ENCODE measurements around the gene GASK1A. TPM values are rescaled to one million over a fixed set of nuclear protein-coding genes. Genes with fewer than 3 reads are reported as not detected.

Gene GASK1A
- total RNA-seq, 1 donor from 2014 or later: 0.09 TPM

DNA sequence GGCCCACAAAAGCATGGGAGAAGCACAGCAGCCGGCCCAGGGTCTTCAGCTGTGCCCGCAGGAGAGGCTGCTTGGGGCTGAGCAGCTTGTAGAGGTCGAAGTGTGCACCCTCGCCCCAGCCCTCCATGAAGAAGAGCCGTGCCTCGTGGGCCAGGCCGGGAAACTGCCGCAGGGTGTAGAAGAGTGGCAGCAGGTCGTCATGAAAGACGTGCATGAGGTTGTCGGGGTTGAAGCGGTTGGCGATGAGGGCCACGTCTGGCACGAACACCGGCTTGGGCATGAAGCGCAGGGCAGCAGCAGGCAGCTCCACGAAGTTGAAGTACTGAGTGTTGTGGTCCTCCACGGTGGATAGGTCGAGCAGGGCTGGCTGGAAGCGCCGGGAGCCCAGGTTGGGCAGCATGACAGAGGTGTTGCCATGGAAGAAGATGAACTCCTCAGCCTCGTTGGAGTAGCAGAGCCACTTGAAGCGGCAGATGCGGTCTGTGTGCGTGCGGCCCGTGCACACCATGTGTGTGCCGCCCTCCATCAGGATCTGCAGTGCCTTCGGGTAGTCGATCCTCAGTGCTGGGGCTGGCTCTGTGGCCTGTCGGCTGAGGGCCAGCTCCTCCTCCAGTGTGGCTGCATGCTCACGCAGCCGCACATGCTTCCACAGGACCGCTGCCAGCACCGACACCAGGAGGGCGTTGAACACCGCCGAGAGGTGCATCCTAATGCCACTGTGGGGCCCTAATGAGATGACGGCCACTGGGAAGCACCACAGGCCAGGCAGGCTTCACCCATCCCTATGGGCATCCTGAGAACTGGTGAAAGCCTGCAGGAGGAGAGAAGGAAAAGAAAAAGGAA lies 101.8 kb downstream of the GASK1A start:
- DNase-seq (ENCODE audit: low read depth): no peak
- Histone ChIP-seq H3K36me3 (ENCODE audit: insufficient read depth, low read length) (no peaks in the 10 kb centered on the region), H3K79me2 (ENCODE audit: insufficient read depth, low read length) (no peaks in the 10 kb centered on the region), H3K9ac (ENCODE audit: low read length) (no peak overlapping the region), H3K27me3 (ENCODE audit: insufficient read depth, low read length) (no peaks in the 10 kb centered on the region), H3K4me3 (ENCODE audit: insufficient read depth, low read depth, low read length) (no peak overlapping the region), H3K4me1 (ENCODE audit: insufficient read depth, low read length) (no peaks in the 10 kb centered on the region), H4K20me1 (ENCODE audit: insufficient read depth, low read length) (no peaks in the 10 kb centered on the region), H2AFZ (ENCODE audit: low read depth, low read length) (no peak overlapping the region), H3K27ac (ENCODE audit: low read depth, low read length) (no peak overlapping the region), H3K4me2 (ENCODE audit: low read length) (no peak overlapping the region), H3K9me3 (ENCODE audit: insufficient read depth, low read depth, low read length) (no peaks in the 10 kb centered on the region)
- FAIRE-seq: no peak
- Mint-ChIP-seq H3K4me3 (ENCODE audit: unreplicated experiment) (no peak overlapping the region), H3K36me3 (ENCODE audit: low read depth, unreplicated experiment) (peaks cover 30% of the 10 kb centered on the region), H3K9me3 (ENCODE audit: unreplicated experiment) (peaks cover 5% of the 10 kb centered on the region), H3K27ac (ENCODE audit: unreplicated experiment) (no peak overlapping the region), H3K4me1 (ENCODE audit: low read depth, unreplicated experiment) (peaks cover 9% of the 10 kb centered on the region), H3K27me3 (ENCODE audit: low read depth, unreplicated experiment) (no peaks in the 10 kb centered on the region)
- TF ChIP-seq, protein P1, sequence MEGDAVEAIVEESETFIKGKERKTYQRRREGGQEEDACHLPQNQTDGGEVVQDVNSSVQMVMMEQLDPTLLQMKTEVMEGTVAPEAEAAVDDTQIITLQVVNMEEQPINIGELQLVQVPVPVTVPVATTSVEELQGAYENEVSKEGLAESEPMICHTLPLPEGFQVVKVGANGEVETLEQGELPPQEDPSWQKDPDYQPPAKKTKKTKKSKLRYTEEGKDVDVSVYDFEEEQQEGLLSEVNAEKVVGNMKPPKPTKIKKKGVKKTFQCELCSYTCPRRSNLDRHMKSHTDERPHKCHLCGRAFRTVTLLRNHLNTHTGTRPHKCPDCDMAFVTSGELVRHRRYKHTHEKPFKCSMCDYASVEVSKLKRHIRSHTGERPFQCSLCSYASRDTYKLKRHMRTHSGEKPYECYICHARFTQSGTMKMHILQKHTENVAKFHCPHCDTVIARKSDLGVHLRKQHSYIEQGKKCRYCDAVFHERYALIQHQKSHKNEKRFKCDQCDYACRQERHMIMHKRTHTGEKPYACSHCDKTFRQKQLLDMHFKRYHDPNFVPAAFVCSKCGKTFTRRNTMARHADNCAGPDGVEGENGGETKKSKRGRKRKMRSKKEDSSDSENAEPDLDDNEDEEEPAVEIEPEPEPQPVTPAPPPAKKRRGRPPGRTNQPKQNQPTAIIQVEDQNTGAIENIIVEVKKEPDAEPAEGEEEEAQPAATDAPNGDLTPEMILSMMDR (IDR thresholded peaks at IDR 0.05; ENCODE audit: insufficient read depth, low read depth, low read length): no peak
- no peak for TF ChIP-seq EZH2 (IDR thresholded peaks at IDR 0.05; ENCODE audit: insufficient read depth, low read length)

DNA sequence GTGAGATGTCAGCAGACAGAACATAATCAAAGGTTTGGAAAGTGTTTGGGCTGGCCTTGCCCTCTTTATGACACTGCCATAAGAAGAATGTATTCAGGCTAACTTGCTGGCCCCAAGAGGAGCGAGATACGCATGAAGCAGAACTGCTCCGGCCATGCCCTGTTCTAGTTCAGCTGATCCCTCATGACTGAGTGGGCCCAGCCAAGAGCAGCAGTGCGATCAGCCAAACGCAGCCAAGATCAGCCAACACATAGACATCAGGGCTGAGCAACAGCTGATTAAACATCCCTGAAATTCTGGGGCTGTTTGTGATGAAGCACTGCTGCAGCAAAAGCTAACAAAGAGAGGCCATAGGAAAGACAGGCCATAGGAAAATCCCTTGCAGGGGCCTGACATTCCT lies 102.7 kb downstream of the GASK1A start:
- Histone ChIP-seq H3K4me3 (ENCODE audit: insufficient read depth, low read depth, low read length) (no peak overlapping the region), H3K9ac (ENCODE audit: low read length) (no peak overlapping the region), H3K27ac (ENCODE audit: low read depth, low read length) (no peak overlapping the region), H3K36me3 (ENCODE audit: insufficient read depth, low read length) (no peaks in the 10 kb centered on the region), H3K79me2 (ENCODE audit: insufficient read depth, low read length) (no peaks in the 10 kb centered on the region), H3K4me2 (ENCODE audit: low read length) (no peak overlapping the region), H3K9me3 (ENCODE audit: insufficient read depth, low read depth, low read length) (no peaks in the 10 kb centered on the region), H3K27me3 (ENCODE audit: insufficient read depth, low read length) (no peaks in the 10 kb centered on the region), H3K4me1 (ENCODE audit: insufficient read depth, low read length) (no peaks in the 10 kb centered on the region), H4K20me1 (ENCODE audit: insufficient read depth, low read length) (no peaks in the 10 kb centered on the region), H2AFZ (ENCODE audit: low read depth, low read length) (no peak overlapping the region)
- FAIRE-seq (no peak), DNase-seq (ENCODE audit: low read depth) (no peak)
- H3K9me3 Mint-ChIP-seq (ENCODE audit: unreplicated experiment): peaks cover 5% of the 10 kb centered on the region
- no peaks in the 10 kb centered on the region for H3K27me3 Mint-ChIP-seq (ENCODE audit: low read depth, unreplicated experiment)
- H3K4me3 Mint-ChIP-seq (ENCODE audit: unreplicated experiment): no peak overlapping the region
- no peak overlapping the region for H3K27ac Mint-ChIP-seq (ENCODE audit: unreplicated experiment)
- peaks cover 30% of the 10 kb centered on the region for H3K36me3 Mint-ChIP-seq (ENCODE audit: low read depth, unreplicated experiment)
- TF ChIP-seq EZH2 (IDR thresholded peaks at IDR 0.05; ENCODE audit: insufficient read depth, low read length): no peak
- TF ChIP-seq, protein P1 (IDR thresholded peaks at IDR 0.05; ENCODE audit: insufficient read depth, low read depth, low read length): no peak
- H3K4me1 Mint-ChIP-seq (ENCODE audit: low read depth, unreplicated experiment): peaks cover 7% of the 10 kb centered on the region

DNA sequence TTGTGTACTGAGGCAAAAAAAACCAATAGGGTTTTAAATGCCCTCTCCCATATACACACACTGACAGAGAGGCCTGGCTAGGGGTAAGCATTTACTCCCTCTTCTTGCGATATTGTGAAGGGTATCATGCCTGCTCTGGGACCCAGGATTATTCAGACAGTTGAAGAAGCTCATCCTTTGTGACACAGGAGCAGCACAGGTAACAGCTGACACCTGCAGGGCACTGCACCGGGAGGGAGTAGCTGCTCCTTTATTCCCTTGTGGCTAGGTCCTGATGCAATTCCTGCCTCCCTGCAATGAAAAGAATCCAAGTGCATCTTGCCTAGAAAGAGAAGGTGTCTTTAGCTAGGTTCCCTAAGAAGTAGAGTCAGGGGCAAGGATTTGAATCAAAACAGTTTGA lies 103.3 kb downstream of the GASK1A start:
- peaks cover 6% of the 10 kb centered on the region for H3K4me1 Mint-ChIP-seq (ENCODE audit: low read depth, unreplicated experiment)
- TF ChIP-seq, protein P1 (IDR thresholded peaks at IDR 0.05; ENCODE audit: insufficient read depth, low read depth, low read length): no peak
- no peak for TF ChIP-seq EZH2 (IDR thresholded peaks at IDR 0.05; ENCODE audit: insufficient read depth, low read length)
- Histone ChIP-seq H3K4me1 (ENCODE audit: insufficient read depth, low read length) (no peaks in the 10 kb centered on the region), H3K9ac (ENCODE audit: low read length) (no peak overlapping the region), H3K27ac (ENCODE audit: low read depth, low read length) (no peak overlapping the region), H3K4me2 (ENCODE audit: low read length) (no peak overlapping the region), H4K20me1 (ENCODE audit: insufficient read depth, low read length) (no peaks in the 10 kb centered on the region), H3K79me2 (ENCODE audit: insufficient read depth, low read length) (no peaks in the 10 kb centered on the region), H3K27me3 (ENCODE audit: insufficient read depth, low read length) (no peaks in the 10 kb centered on the region), H3K9me3 (ENCODE audit: insufficient read depth, low read depth, low read length) (no peaks in the 10 kb centered on the region), H3K4me3 (ENCODE audit: insufficient read depth, low read depth, low read length) (no peak overlapping the region), H3K36me3 (ENCODE audit: insufficient read depth, low read length) (no peaks in the 10 kb centered on the region), H2AFZ (ENCODE audit: low read depth, low read length) (no peak overlapping the region)
- peaks cover 30% of the 10 kb centered on the region for H3K36me3 Mint-ChIP-seq (ENCODE audit: low read depth, unreplicated experiment)
- no peaks in the 10 kb centered on the region for H3K27me3 Mint-ChIP-seq (ENCODE audit: low read depth, unreplicated experiment)
- H3K27ac Mint-ChIP-seq (ENCODE audit: unreplicated experiment): no peak overlapping the region
- H3K9me3 Mint-ChIP-seq (ENCODE audit: unreplicated experiment): peaks cover 5% of the 10 kb centered on the region
- FAIRE-seq (no peak), DNase-seq (ENCODE audit: low read depth) (no peak)
- no peak overlapping the region for H3K4me3 Mint-ChIP-seq (ENCODE audit: unreplicated experiment)

Measured in astrocyte (in vitro differentiated cells and primary cell).